Colonic mucosa (tissue), 4 donors: ENCODE data around the gene ZFAND3. TPM values are rescaled to one million over a fixed set of nuclear protein-coding genes. Genes with fewer than 3 reads are reported as not detected.

ENCODE experiments used
- DNase-seq: peaks from one replicate; pipeline ENCODE4 v3.0.0-alpha.2; 2020
- H3K27ac ChIP-seq: fragments of 200-600 bp; one replicate; pipeline ENCODE4 v1.8.0; 2021
- H3K27me3 ChIP-seq: fragments of 200-600 bp; one replicate; pipeline ENCODE4 v1.8.0; 2021
- H3K36me3 ChIP-seq: fragments of 200-600 bp; one replicate; pipeline ENCODE4 v1.8.0; 2021
- H3K4me1 ChIP-seq: fragments of 200-600 bp; one replicate; pipeline ENCODE4 v1.8.0; 2021; ENCODE audit warnings: mild to moderate bottlenecking
- H3K4me3 ChIP-seq: fragments of 200-600 bp; one replicate; pipeline ENCODE4 v1.8.0; 2021
- H3K9ac ChIP-seq, 2 donors: one replicate each; pipeline ENCODE4 v1.7.0; 2013; ENCODE audit warnings: control low read depth in 2 of 2, low read depth in 2 of 2, low read length in 2 of 2
- H3K9me3 ChIP-seq: fragments of 200-600 bp; one replicate; pipeline ENCODE4 v1.8.0; 2021
- CTCF ChIP-seq: fragments of 200-600 bp; IDR thresholded peaks from one replicate; pipeline ENCODE4 v1.8.0; 2022; ENCODE audit warnings: antibody characterized with exemption, mild to moderate bottlenecking
- intact Hi-C: fragments of 100-400 bp; cut with DNase I; formaldehyde crosslinking; loops from one replicate; pipeline ENCODE4 v1.14.1; 2022
- total RNA-seq, 2 donors: library from RNA; stranded (reverse); fragmentation: NEBNext Ultra II Directional in 1 of 2; extraction: Animal tissue kit (Norgen Biotek cat#: 25700) in 1 of 2; gene quantifications; one replicate each; pipeline ENCODE4 v1.2.1, GENCODE V29; 2021
- donor health status: healthy.
- donor health status: DM: no; HTN: no; CAD: no.
- donor health status: DM: no; HTN: no; CAD: no.

The ZFAND3 gene
- total RNA-seq, 2 donors from 2014 or later, result 42.0 to 96.8 TPM

GRCh38 chr6:38183856-38184584 is 364.5 kb downstream of the ZFAND3 start:
- Histone ChIP-seq H3K9me3 (no peaks in the 10 kb centered on the region), H3K9ac (no peak overlapping the region), H3K27me3 (no peaks in the 10 kb centered on the region), H3K4me1 (no peaks in the 10 kb centered on the region), H3K36me3 (no peaks in the 10 kb centered on the region), H3K4me3 (no peak overlapping the region), H3K27ac (no peak overlapping the region)
- no peak for TF ChIP-seq CTCF
- no peak for DNase-seq
- intact Hi-C loops, result no loop called here

- no peak overlapping the region for H3K4me3 ChIP-seq
- DNase-seq, result no peak
Observed at GRCh38 chr6:38184585-38185080, 365.1 kb downstream of the ZFAND3 start.

GRCh38 chr6:38185244-38185643 is 365.7 kb downstream of the ZFAND3 start:
- Histone ChIP-seq H3K27ac (no peak overlapping the region), H3K9me3 (no peaks in the 10 kb centered on the region), H3K4me3 (no peak overlapping the region), H3K27me3 (no peaks in the 10 kb centered on the region), H3K9ac (no peak overlapping the region), H3K36me3 (no peaks in the 10 kb centered on the region), H3K4me1 (no peaks in the 10 kb centered on the region)
- DNase-seq, result no peak
- intact Hi-C loops, result no loop called here
- TF ChIP-seq CTCF, result no peak

More at GRCh38 chr6:38184585-38185080, 365.1 kb downstream of the ZFAND3 start:
- intact Hi-C loops, result no loop called here
- no peak for TF ChIP-seq CTCF
- no peaks in the 10 kb centered on the region for H3K9me3 ChIP-seq
- no peak overlapping the region for H3K27ac ChIP-seq
- H3K27me3 ChIP-seq, result no peaks in the 10 kb centered on the region
- H3K9ac ChIP-seq, result no peak overlapping the region
- H3K4me1 ChIP-seq, result no peaks in the 10 kb centered on the region
- H3K36me3 ChIP-seq, result no peaks in the 10 kb centered on the region

GRCh38 chr6:38185752-38186151 is 366.2 kb downstream of the ZFAND3 start:
- no peak overlapping the region for H3K4me3 ChIP-seq
- no peaks in the 10 kb centered on the region for H3K27me3 ChIP-seq
- no peaks in the 10 kb centered on the region for H3K36me3 ChIP-seq
- no peak overlapping the region for H3K9ac ChIP-seq
- no peak overlapping the region for H3K27ac ChIP-seq
- H3K9me3 ChIP-seq, result no peaks in the 10 kb centered on the region
- DNase-seq, result no peak
- TF ChIP-seq CTCF, result no peak
- no peaks in the 10 kb centered on the region for H3K4me1 ChIP-seq
- intact Hi-C loops, result no loop called here

- Histone ChIP-seq H3K9ac (no peak overlapping the region), H3K4me1 (no peaks in the 10 kb centered on the region), H3K27me3 (no peaks in the 10 kb centered on the region), H3K27ac (no peak overlapping the region), H3K36me3 (no peaks in the 10 kb centered on the region), H3K4me3 (no peak overlapping the region), H3K9me3 (no peaks in the 10 kb centered on the region)
- no peak for TF ChIP-seq CTCF
- DNase-seq, result no peak
- intact Hi-C loops, result no loop called here
Observed at GRCh38 chr6:38187325-38187724, 367.8 kb downstream of the ZFAND3 start.
